Caco-2 (cell line): ENCODE results near the gene NSF. TPM values are rescaled to one million over a fixed set of nuclear protein-coding genes. Genes with fewer than 3 reads are reported as not detected.

Experiments
- BruUV-seq: library from RNA; stranded (reverse); fragments of 400-500 nt; replicated peaks from 2 replicates; lab custom pipeline; 2021; lab: Mats Ljungman, UMichigan
- CTCF ChIA-PET: fragments of 300-600 bp; sonication (Branson Sonifier 250); formaldehyde crosslinking; loops from one replicate; lab custom pipeline; 2022; ENCODE audit warnings: antibody characterized with exemption; lab: Charles Lee
- POLR2A ChIA-PET: fragments of 300-600 bp; sonication (Branson Sonifier 250); formaldehyde crosslinking; loops from one replicate; lab custom pipeline; 2022; ENCODE audit warnings: antibody characterized with exemption; lab: Charles Lee
- DNase-seq, 2 experiments: peaks; one replicate each; pipeline versions ENCODE4 v3.0.0 to v3.0.0-alpha.2; 2020 to 2022
- H3K27me3 ChIP-seq: replicated peaks from 2 replicates; pipeline ENCODE4 v1.6.0; 2011; ENCODE audit warnings: low read length; ENCODE audit not compliant: control insufficient read depth, insufficient read depth
- H3K36me3 ChIP-seq: 2 replicates; pipeline ENCODE4 v1.5.1; 2011; ENCODE audit warnings: low read length; ENCODE audit not compliant: control insufficient read depth, insufficient read depth
- H3K4me1 ChIP-seq: fragments of 250-450 bp; sonication (Bioruptor Pico); 2 replicates; pipeline ENCODE4 v1.5.1; 2020; ENCODE audit warnings: mild to moderate bottlenecking
- H3K4me3 ChIP-seq: 2 replicates; pipeline ENCODE4 v1.5.1; 2011; ENCODE audit warnings: low read depth, mild to moderate bottlenecking, control low read depth, low read length
- H3K9me3 ChIP-seq: fragments of 250-450 bp; sonication (Bioruptor Pico); 2 replicates; pipeline ENCODE4 v1.5.1; 2020; ENCODE audit warnings: mild to moderate bottlenecking, moderate library complexity
- H3K27ac Mint-ChIP-seq: one replicate; pipeline ENCODE4 v1.8.0; 2022; ENCODE audit warnings: mixed read lengths; ENCODE audit not compliant: unreplicated experiment
- H3K27me3 Mint-ChIP-seq: one replicate; pipeline ENCODE4 v1.8.0; 2022; ENCODE audit warnings: mixed read lengths; ENCODE audit not compliant: insufficient read depth, unreplicated experiment
- H3K36me3 Mint-ChIP-seq: one replicate; pipeline ENCODE4 v1.8.0; 2022; ENCODE audit warnings: mild to moderate bottlenecking, mixed read lengths; ENCODE audit not compliant: insufficient read depth, unreplicated experiment
- H3K4me1 Mint-ChIP-seq: one replicate; pipeline ENCODE4 v1.8.0; 2022; ENCODE audit warnings: low read depth, mixed read lengths; ENCODE audit not compliant: unreplicated experiment
- H3K4me3 Mint-ChIP-seq: one replicate; pipeline ENCODE4 v1.8.0; 2022; ENCODE audit warnings: mild to moderate bottlenecking, moderate library complexity, mixed read lengths; ENCODE audit not compliant: unreplicated experiment
- H3K9me3 Mint-ChIP-seq: one replicate; pipeline ENCODE4 v1.8.0; 2022; ENCODE audit warnings: mixed read lengths; ENCODE audit not compliant: unreplicated experiment
- CTCF ChIP-seq, 2 experiments: fragments of 200-600 bp in 1 of 2; IDR thresholded peaks; 1 replicate in 1 of 2; 2 replicates in 1 of 2; pipeline versions ENCODE4 v1.5.1 to v1.8.0; 2011 to 2022; ENCODE audit warnings: antibody characterized with exemption in 1 of 2, control low read depth in 1 of 2, inconsistent platforms in 1 of 2, low read depth in 1 of 2, low read length in 1 of 2, mild to moderate bottlenecking in 1 of 2, moderate library complexity in 1 of 2; ENCODE audit not compliant: insufficient read depth in 1 of 2, severe bottlenecking in 1 of 2, unreplicated experiment in 1 of 2
- intact Hi-C: fragments of 100-400 bp; cut with micrococcal nuclease; formaldehyde crosslinking; loops from one replicate; pipeline ENCODE4 v1.10.0; 2022; ENCODE audit not compliant: unreplicated experiment
- total RNA-seq: library from RNA; stranded (reverse); gene quantifications from 2 replicates; pipeline ENCODE4 v1.2.3, GENCODE V29; 2022

NSF gene
- total RNA-seq, 1 experiment from 2014 or later, result 53.8 TPM

GRCh38 chr17:46742565-46743270 lies 152.2 kb downstream of the NSF start:
- no peak for TF ChIP-seq CTCF (IDR thresholded peaks at IDR 0.05; ENCODE audit: insufficient read depth in 1 of 2, low read depth in 1 of 2, low read length in 1 of 2, severe bottlenecking in 1 of 2, unreplicated experiment in 1 of 2)
- Mint-ChIP-seq H3K4me3 (no peak overlapping the region), H3K9me3 (no peaks in the 10 kb centered on the region), H3K36me3 (peaks cover 8% of the 10 kb centered on the region), H3K27ac (no peak overlapping the region), H3K4me1 (no peaks in the 10 kb centered on the region), H3K27me3 (no peaks in the 10 kb centered on the region)
- Histone ChIP-seq H3K4me3 (no peak overlapping the region), H3K36me3 (no peaks in the 10 kb centered on the region), H3K9me3 (no peaks in the 10 kb centered on the region), H3K4me1 (no peaks in the 10 kb centered on the region), H3K27me3 (no peaks in the 10 kb centered on the region)
- CTCF ChIA-PET, result no interaction called here
- no TSS peak for BruUV-seq
- POLR2A ChIA-PET, result no interaction called here
- no peak for DNase-seq
- intact Hi-C loops, result no loop called here

GRCh38 chr17:46744441-46744840 lies 154.0 kb downstream of the NSF start:
- H3K27me3 ChIP-seq, result no peaks in the 10 kb centered on the region
- intact Hi-C loops, result no loop called here
- POLR2A ChIA-PET, result no interaction called here
- no peak overlapping the region for H3K4me3 ChIP-seq
- CTCF ChIA-PET, result no interaction called here
- DNase-seq, result no peak
- no peak overlapping the region for H3K4me3 Mint-ChIP-seq
- no peak overlapping the region for H3K27ac Mint-ChIP-seq
- no peaks in the 10 kb centered on the region for H3K4me1 Mint-ChIP-seq
- TF ChIP-seq CTCF (IDR thresholded peaks at IDR 0.05; ENCODE audit: insufficient read depth in 1 of 2, low read depth in 1 of 2, low read length in 1 of 2, severe bottlenecking in 1 of 2, unreplicated experiment in 1 of 2), result no peak
- no peaks in the 10 kb centered on the region for H3K9me3 ChIP-seq
- no peaks in the 10 kb centered on the region for H3K27me3 Mint-ChIP-seq
- H3K36me3 ChIP-seq, result no peaks in the 10 kb centered on the region
- peaks cover 8% of the 10 kb centered on the region for H3K36me3 Mint-ChIP-seq
- no TSS peak for BruUV-seq
- no peaks in the 10 kb centered on the region for H3K9me3 Mint-ChIP-seq
- H3K4me1 ChIP-seq, result no peaks in the 10 kb centered on the region

GRCh38 chr17:46745376-46745775 lies 154.9 kb downstream of the NSF start:
- Mint-ChIP-seq H3K4me1 (no peaks in the 10 kb centered on the region), H3K27me3 (no peaks in the 10 kb centered on the region), H3K4me3 (no peak overlapping the region), H3K36me3 (peaks cover 1% of the 10 kb centered on the region), H3K9me3 (no peaks in the 10 kb centered on the region), H3K27ac (no peak overlapping the region)
- no TSS peak for BruUV-seq
- Histone ChIP-seq H3K4me1 (no peaks in the 10 kb centered on the region), H3K36me3 (no peaks in the 10 kb centered on the region), H3K9me3 (no peaks in the 10 kb centered on the region), H3K27me3 (no peaks in the 10 kb centered on the region), H3K4me3 (no peak overlapping the region)
- CTCF ChIA-PET, result interaction anchor here (0.6 kb wide), 1 partner anchor 796 kb away, joined by 3 read pairs; no protein-coding TSS in a partner anchor
- DNase-seq, result no peak
- intact Hi-C loops, result no loop called here
- POLR2A ChIA-PET, result no interaction called here
- no peak for TF ChIP-seq CTCF (IDR thresholded peaks at IDR 0.05; ENCODE audit: insufficient read depth in 1 of 2, low read depth in 1 of 2, low read length in 1 of 2, severe bottlenecking in 1 of 2, unreplicated experiment in 1 of 2)
